ENCODE data around the gene ARHGEF7.
"Not testable (repeated sequence)": the region's sequence is repeated elsewhere in the genome, so short reads cannot be mapped to it uniquely, and the experiment has no call there.

ARHGEF7 gene

GRCh38 chr13:111252446-111253364 is 137.6 kb downstream of the ARHGEF7 start:
- TF ChIP-seq ZFX (IDR thresholded peaks at IDR 0.05; ENCODE audit: borderline replicate concordance) (no peak), CTCF (IDR thresholded peaks at IDR 0.05) (no peak)
- no peak overlapping the region for H3K27ac ChIP-seq

- no peak for TF ChIP-seq ZFX (IDR thresholded peaks at IDR 0.05; ENCODE audit: borderline replicate concordance)
- TF ChIP-seq CTCF (IDR thresholded peaks at IDR 0.05), result no peak
- H3K27ac ChIP-seq, result no peak overlapping the region
Observed at GRCh38 chr13:111253365-111253872, 138.3 kb downstream of the ARHGEF7 start.

GRCh38 chr13:111255228-111255790 is 140.2 kb downstream of the ARHGEF7 start:
- no peak for TF ChIP-seq CTCF (IDR thresholded peaks at IDR 0.05)
- TF ChIP-seq ZFX (IDR thresholded peaks at IDR 0.05; ENCODE audit: borderline replicate concordance), result no peak
- H3K27ac ChIP-seq, result no peak overlapping the region

GRCh38 chr13:111256458-111256857 is 141.3 kb downstream of the ARHGEF7 start:
- TF ChIP-seq CTCF (IDR thresholded peaks at IDR 0.05), result no peak
- no peak for TF ChIP-seq ZFX (IDR thresholded peaks at IDR 0.05; ENCODE audit: borderline replicate concordance)
- no peak overlapping the region for H3K27ac ChIP-seq

- no peak for TF ChIP-seq ZFX (IDR thresholded peaks at IDR 0.05; ENCODE audit: borderline replicate concordance)
- TF ChIP-seq CTCF (IDR thresholded peaks at IDR 0.05), result no peak
- no peak overlapping the region for H3K27ac ChIP-seq
Observed at GRCh38 chr13:111256946-111257345, 141.8 kb downstream of the ARHGEF7 start.

- H3K27ac ChIP-seq, result not testable (repeated sequence)
Observed at GRCh38 chr13:111257899-111258298, 142.8 kb downstream of the ARHGEF7 start.

GRCh38 chr13:111258637-111259036 is 143.5 kb downstream of the ARHGEF7 start:
- no peak overlapping the region for H3K27ac ChIP-seq
- TF ChIP-seq CTCF (IDR thresholded peaks at IDR 0.05) (no peak), ZFX (IDR thresholded peaks at IDR 0.05; ENCODE audit: borderline replicate concordance) (no peak)
